NCI-H128 (cell line): ENCODE results near the gene RHOBTB3.
"Not testable (repeated sequence)": the region's sequence is repeated elsewhere in the genome, so short reads cannot be mapped to it uniquely, and the experiment has no call there.

ENCODE experiments used
- DNase-seq: peaks from one replicate; lab custom pipeline; 2025; ENCODE audit not compliant: unreplicated experiment; lab: John Stamatoyannopoulos, UW

The RHOBTB3 gene

GRCh38 chr5:95797301-95797700, 66.2 kb downstream of the RHOBTB3 start:
- DNase-seq: no peak

GRCh38 chr5:95798048-95798447, 66.9 kb downstream of the RHOBTB3 start:
- no peak for DNase-seq

- DNase-seq: no peak
Observed at GRCh38 chr5:95798545-95798944, 67.4 kb downstream of the RHOBTB3 start.

GRCh38 chr5:95799191-95799835, 68.2 kb downstream of the RHOBTB3 start:
- DNase-seq: no peak

GRCh38 chr5:95800553-95800952, 69.4 kb downstream of the RHOBTB3 start:
- DNase-seq: no peak

GRCh38 chr5:95801532-95801931, 70.4 kb downstream of the RHOBTB3 start:
- no peak for DNase-seq

- no peak for DNase-seq
Observed at GRCh38 chr5:95801961-95802360, 70.8 kb downstream of the RHOBTB3 start.

GRCh38 chr5:95803271-95804148, 72.4 kb downstream of the RHOBTB3 start:
- no peak for DNase-seq

- DNase-seq: no peak
Observed at GRCh38 chr5:95804736-95805539, 73.8 kb downstream of the RHOBTB3 start.

- DNase-seq: no peak
Observed at GRCh38 chr5:95806687-95807086, 75.6 kb downstream of the RHOBTB3 start.

GRCh38 chr5:95808013-95808685, 77.0 kb downstream of the RHOBTB3 start:
- no peak for DNase-seq

- DNase-seq: no peak
Observed at GRCh38 chr5:95808686-95809413, 77.7 kb downstream of the RHOBTB3 start.

GRCh38 chr5:95809414-95809960, 78.4 kb downstream of the RHOBTB3 start:
- no peak for DNase-seq

GRCh38 chr5:95810305-95811125, 79.4 kb downstream of the RHOBTB3 start:
- DNase-seq: no peak

GRCh38 chr5:95811126-95811423, 79.9 kb downstream of the RHOBTB3 start:
- not testable (repeated sequence) for DNase-seq

- not testable (repeated sequence) for DNase-seq
Observed at GRCh38 chr5:95811461-95812073, 80.4 kb downstream of the RHOBTB3 start.

- DNase-seq: no peak
Observed at GRCh38 chr5:95812074-95812471, 80.9 kb downstream of the RHOBTB3 start.

GRCh38 chr5:95813035-95813434, 81.9 kb downstream of the RHOBTB3 start:
- not testable (repeated sequence) for DNase-seq

- no peak for DNase-seq
Observed at GRCh38 chr5:95815155-95815729, 84.1 kb downstream of the RHOBTB3 start.
